Stimulated activated naive CD4-positive, alpha-beta T cell (primary cell): ENCODE measurements around the gene MICALL2.

Experiments
- DNase-seq, 6 experiments: peaks; one replicate each; lab custom pipeline; 2025; lab: John Stamatoyannopoulos, UW

The MICALL2 gene

GRCh38 chr7:1458683-1459511, at the start of gene MICALL2:
Gene MICALL2 (minus strand): TSS chr7:1459470. CDS start chr7:1459326, 144 bp downstream.
- no peak for DNase-seq

GRCh38 chr7:1508277-1508758, 49.0 kb upstream of the MICALL2 start:
- peak in 1 of 6 experiments; percentile 11 for DNase-seq

- DNase-seq, result peak in 2 of 6 experiments; percentile 8 to 20
These were observed 46.7 kb upstream of the MICALL2 start for GRCh38 chr7:1505731-1506550.

DNA sequence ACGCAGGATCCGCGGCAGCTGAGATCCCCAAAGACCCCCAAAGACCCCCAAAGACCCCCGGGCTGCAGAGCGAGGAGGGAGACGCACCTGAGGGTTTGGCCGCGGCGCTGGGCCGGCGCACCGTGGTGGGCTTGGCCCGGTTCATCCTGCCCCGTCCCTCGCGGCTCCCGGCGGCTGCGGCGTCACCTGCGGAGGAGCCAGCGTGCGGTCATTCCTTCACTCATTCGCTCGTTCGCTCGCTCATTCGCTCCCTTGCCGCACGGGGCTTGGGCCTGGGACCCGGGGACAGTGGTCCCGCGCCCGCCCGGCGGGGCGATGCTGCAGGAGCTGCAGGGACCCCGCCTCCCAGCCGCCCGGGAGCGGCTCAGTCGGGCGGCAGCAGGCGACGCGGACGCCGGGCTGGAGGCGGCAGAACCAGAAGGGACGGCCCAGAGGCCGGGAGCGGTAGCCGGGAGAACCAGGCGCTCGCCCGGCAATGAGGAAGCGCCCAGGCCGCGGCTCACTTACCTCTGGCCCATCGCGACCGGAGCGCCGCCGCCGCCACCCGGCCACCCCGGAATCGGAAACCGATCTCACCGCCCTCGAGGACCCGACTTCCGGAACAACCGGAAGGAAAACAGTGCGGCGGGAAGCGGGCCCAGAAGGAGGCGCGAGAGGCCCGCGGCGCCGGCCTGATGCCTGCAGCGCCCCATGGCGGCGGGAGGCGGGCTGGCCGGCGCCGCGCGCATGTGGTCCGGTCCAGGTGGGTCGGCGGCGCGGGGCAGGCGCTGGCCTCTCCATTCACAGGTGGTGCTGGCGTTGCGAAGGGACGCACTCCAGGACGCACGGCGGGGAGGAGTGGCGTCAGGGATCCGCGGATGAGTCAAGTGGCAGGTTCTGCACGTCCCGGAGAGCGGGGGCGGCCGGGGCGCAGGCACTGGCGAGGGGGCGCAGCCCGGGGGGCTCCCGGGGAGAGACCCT, 44.8 kb upstream of the MICALL2 start, which contains the start of gene INTS1:
Gene INTS1, minus strand, starts transcription at position 574 of the 960 bp plus-strand sequence. Its CDS starts 429 bp downstream, at position 145.
- DNase-seq, result peak; percentile 79 to 89 (median 84)

- DNase-seq, result no peak
These were observed 44.1 kb upstream of the MICALL2 start for GRCh38 chr7:1503390-1503789.

- DNase-seq, result no peak
These were observed 43.6 kb upstream of the MICALL2 start for GRCh38 chr7:1502845-1503244.

- DNase-seq, result no peak
These were observed 42.4 kb upstream of the MICALL2 start for GRCh38 chr7:1501487-1502270.

- DNase-seq, result no peak
These were observed 41.0 kb upstream of the MICALL2 start for GRCh38 chr7:1500064-1500807.

DNA sequence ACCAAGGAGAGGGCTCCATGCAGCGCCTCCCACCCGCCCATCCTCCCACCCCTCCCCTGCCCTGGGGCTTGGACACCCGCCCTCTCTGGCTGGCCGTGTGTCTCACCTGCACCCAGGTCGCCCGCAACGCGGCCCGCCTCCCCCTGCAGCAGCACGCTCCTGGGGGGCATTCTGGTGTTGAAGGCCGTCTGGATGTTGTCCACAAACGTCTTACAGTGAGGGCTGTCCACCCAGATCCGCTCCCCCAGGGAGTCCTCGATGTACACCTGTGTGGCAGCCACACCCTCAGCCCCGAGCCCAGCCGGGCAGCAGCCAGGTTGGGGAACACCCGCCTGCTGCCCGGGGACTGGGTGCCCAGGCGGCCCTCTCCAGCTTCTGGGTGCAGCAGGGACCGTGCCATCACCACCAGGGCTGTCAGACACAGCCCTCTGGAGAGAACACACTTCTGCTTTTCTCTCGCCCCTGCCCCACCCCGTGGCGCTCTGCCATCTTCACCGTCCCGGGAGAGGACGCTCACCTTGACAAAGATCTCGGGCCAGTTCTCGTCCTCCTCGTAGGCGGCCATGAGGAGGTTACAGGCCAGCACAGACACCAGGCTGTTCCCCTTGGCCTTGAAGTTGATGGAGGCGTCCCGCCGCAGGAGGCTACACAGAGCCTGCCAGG, 40.2 kb upstream of the MICALL2 start:
- DNase-seq, result no peak

GRCh38 chr7:1498370-1499305, 39.4 kb upstream of the MICALL2 start:
- DNase-seq, result no peak

GRCh38 chr7:1497293-1497927, 38.1 kb upstream of the MICALL2 start:
- no peak for DNase-seq

DNA sequence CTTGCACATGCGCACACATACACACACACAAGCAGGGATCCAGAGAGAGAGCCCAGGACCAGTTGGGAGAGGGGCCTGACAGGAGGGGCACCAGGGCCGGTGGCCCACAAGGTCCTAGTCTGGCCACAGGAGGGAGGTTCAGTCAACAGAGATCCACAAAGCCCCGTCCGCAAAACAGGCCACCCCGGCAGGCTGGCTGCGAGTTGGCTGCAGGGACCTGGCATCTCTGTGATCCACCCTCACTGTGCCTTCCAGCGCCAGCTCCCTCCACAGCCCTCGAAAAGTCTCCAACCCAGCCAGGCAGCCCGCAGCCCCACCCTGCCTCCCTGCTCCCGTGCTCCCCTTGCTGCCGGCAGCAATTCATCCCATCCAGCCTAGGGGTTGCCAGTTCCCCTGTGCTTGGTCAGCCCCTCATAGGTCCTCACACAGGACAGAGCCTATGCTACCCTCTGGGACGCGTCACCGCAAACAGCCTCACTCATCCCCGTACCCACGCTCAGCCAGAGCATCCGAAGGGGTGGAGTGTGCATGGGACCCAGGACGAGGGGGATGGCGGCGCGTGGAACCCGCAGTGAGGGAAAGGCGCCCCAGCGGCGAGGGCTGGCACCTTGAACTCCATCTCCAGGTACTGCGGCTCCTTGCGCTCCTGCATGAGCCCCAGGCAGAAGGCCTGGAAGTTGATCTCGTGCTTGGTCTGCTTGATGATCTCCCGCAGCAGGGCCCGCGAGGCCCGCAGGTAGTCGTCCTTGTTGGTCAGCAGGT, 37.4 kb upstream of the MICALL2 start:
- DNase-seq, result no peak

DNA sequence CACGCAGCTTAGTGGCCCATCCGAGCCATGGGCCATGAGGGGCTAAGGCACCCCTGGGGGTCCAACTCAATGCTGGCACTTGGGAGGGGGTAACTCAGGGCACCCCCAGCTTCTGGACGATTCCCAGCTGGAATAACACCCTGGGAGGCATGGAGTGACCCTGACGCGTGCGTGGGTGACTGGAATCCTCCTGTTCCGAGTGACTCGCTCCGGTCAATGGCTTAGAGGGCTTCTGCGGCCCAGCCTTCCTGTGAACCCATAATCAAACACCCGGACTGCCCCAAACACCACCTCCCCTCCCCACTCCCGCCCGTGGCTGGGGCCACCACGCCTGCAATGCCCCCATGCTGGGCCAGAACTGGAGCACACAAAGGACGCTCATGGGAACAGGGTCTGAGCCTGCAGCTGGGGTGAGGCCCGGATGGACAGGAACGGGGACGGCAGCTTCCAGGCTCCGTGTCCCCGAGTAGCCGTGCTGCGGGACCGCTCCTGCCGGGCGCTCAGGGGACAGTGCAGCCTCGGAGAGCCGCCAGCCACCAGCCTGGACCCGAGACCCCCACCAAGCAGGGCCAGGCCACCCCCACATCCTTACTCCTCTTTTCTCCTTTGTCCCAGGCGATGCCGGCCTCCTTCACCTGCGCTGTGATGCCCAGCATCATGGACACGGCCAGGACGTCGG, 36.4 kb upstream of the MICALL2 start:
- no peak for DNase-seq

DNA sequence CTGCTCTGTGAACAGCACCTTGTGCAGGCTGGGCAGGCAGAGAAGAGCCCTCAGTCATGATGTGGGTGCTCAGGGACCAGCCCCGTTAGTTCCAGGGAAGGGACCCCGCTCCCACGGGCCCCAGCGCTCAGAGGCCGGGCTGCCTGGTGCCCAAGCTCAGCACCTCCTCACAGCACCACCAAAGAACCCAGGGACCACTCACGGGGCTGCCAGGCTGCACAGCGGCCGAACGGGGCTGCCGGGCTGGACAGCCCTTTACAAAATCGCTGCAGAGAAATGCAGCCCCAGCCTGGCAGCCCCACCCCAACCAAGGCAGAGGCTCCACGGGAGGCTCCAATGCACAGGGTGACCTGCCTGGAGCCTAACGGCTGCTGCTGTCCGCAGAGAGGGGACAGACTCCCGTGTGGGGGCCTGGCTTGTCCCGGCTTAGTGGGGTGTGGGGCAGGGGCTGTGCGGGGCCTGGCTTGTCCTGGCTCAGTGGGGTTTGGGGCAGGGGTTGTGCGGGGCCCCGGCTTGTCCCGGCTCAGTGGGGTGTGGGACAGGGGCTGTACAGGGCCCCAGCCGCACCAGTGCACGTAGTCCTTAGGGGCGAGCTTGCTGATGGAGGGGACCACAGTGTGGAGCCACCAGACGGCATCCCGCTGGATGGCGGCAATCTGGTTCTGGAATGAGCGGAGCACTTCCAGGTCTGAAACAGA, 35.7 kb upstream of the MICALL2 start:
- DNase-seq, result no peak

GRCh38 chr7:1494447-1494846, 35.2 kb upstream of the MICALL2 start:
- DNase-seq, result no peak

DNA sequence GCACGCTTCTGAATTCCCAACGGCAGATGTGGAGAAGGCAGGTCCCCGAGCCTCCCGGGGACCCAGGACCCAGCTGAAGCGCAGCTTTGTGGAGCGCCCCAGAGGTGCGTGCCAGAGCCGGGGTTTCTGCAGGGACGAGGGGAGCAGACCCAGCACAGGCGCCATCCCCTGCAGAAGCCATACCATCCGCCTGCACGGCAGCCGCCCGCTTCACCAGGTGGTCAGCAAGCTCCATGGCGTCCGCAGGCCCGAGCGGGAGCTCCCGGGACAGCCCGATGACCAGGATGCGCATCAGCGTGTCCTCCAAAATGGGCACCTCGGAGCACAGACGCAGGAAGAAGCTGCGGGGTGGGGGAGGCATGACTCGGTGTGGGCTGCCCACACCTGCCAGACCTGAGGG, 34.3 kb upstream of the MICALL2 start:
- no peak for DNase-seq
